ENCODE measurements around the gene LDB2.

LDB2 gene

DNA sequence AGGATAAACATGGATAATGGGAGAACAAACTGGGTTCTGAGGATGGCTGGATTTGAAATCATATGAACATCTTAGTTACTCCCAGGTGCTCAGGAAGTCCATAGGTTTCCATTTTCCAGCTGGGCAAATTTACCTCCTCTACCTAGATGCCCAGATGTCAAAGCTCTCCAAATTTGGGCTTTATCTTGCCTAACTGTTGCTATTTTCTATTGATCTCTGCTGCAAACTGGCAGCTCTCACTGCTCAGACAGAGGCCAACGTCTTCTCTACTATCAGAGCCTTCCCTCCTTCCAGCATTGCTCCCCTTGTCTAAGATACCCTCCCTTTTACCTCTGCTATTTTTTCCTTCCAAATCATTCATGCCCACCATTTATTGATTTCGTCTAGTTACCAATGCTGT is 62.1 kb downstream of the LDB2 start:
- H3K9ac ChIP-seq (ENCODE audit: low read length) = no peak overlapping the region
- H3K4me1 ChIP-seq (ENCODE audit: control insufficient read depth, insufficient read depth, low read length) = peaks cover 7% of the 10 kb centered on the region
- H3K36me3 ChIP-seq (ENCODE audit: control insufficient read depth, insufficient read depth, low read length, severe bottlenecking) = no peaks in the 10 kb centered on the region
- no peak overlapping the region for H3K4me3 ChIP-seq (ENCODE audit: low read length)
- no peaks in the 10 kb centered on the region for H3K27me3 ChIP-seq (replicated peaks; ENCODE audit: control insufficient read depth, insufficient read depth, low read length)
- DNase-seq (ENCODE audit: low read depth) = no peak
- H3K9me3 ChIP-seq (ENCODE audit: control insufficient read depth, low read length) = no peaks in the 10 kb centered on the region

DNA sequence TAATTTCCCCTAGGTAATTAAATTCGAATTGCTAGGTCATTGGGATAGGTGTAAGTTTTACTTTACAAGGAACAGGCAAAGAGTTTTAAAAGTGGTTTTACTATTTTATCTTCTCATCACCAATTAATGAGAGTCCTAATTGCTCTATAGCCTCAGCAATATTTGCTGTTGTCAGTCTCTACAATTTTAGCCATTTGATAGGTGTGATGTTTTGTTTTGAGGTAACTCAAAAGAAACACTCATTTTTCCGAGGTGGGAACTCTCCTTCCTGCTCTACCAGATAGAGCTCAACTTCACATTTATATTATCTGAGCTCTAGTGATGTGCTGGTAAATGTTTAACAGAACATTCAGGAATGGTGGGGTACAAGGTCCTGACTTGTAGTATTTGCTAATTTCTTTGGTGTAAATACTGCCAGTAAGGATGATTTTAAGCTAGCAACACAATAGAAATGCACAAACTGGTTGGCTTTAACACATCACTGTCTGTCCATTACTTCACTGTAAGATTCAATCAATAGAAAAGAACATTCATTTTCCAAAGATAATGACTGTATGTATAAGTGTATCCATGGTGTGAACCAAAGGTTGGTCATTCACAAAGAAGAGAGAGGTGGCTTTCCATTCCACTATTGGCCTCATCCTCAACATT is 62.7 kb downstream of the LDB2 start:
- Histone ChIP-seq H3K9ac (ENCODE audit: low read length) (no peak overlapping the region), H3K9me3 (ENCODE audit: control insufficient read depth, low read length) (no peaks in the 10 kb centered on the region), H3K27me3 (replicated peaks; ENCODE audit: control insufficient read depth, insufficient read depth, low read length) (no peaks in the 10 kb centered on the region), H3K36me3 (ENCODE audit: control insufficient read depth, insufficient read depth, low read length, severe bottlenecking) (no peaks in the 10 kb centered on the region), H3K4me3 (ENCODE audit: low read length) (no peak overlapping the region), H3K4me1 (ENCODE audit: control insufficient read depth, insufficient read depth, low read length) (peaks cover 7% of the 10 kb centered on the region)
- DNase-seq (ENCODE audit: low read depth) = no peak

DNA sequence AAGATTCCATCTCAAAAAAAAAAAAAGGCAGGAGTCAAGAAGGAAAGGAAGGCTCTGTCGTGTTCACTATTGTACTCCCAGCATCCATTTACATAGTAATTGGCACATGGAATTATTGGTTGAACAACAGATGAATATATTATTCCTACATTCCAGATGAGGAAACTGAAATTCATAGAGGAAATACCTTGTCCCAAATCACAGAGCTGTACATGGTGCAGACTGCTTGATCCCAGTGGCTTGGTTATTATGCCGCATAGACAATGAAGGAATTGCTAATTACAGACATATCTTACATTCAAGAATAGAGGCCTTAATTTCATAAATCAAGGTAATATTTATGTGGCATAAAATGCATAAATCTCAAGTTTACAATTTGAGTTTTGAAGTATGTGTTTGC is 63.6 kb downstream of the LDB2 start:
- Histone ChIP-seq H3K9me3 (ENCODE audit: control insufficient read depth, low read length) (no peaks in the 10 kb centered on the region), H3K4me3 (ENCODE audit: low read length) (no peak overlapping the region), H3K4me1 (ENCODE audit: control insufficient read depth, insufficient read depth, low read length) (peaks cover 7% of the 10 kb centered on the region), H3K36me3 (ENCODE audit: control insufficient read depth, insufficient read depth, low read length, severe bottlenecking) (no peaks in the 10 kb centered on the region), H3K27me3 (replicated peaks; ENCODE audit: control insufficient read depth, insufficient read depth, low read length) (no peaks in the 10 kb centered on the region), H3K9ac (ENCODE audit: low read length) (no peak overlapping the region)
- DNase-seq (ENCODE audit: low read depth) = no peak

DNA sequence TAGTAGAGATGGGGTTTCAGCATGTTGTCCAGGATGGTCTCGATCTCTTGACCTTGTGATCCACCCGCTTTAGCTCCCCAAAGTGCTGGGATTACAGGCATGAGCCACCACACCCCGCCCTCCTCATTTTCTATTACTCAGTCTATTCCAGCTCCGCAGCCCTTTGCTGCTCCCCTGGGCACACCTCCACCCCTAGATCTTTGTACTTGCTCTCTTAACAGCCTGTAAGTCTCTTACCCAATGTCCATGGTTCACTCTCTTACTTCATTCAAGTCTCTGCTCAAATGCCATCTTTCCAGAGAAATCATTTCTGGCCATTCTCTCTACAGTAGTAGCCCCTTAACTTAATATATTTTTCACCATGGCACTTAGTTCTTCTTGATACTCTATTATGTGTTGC is 64.7 kb downstream of the LDB2 start:
- Histone ChIP-seq H3K27me3 (replicated peaks; ENCODE audit: control insufficient read depth, insufficient read depth, low read length) (no peaks in the 10 kb centered on the region), H3K36me3 (ENCODE audit: control insufficient read depth, insufficient read depth, low read length, severe bottlenecking) (no peaks in the 10 kb centered on the region), H3K4me3 (ENCODE audit: low read length) (no peak overlapping the region), H3K9ac (ENCODE audit: low read length) (no peak overlapping the region), H3K4me1 (ENCODE audit: control insufficient read depth, insufficient read depth, low read length) (peaks cover 7% of the 10 kb centered on the region), H3K9me3 (ENCODE audit: control insufficient read depth, low read length) (no peaks in the 10 kb centered on the region)
- no peak for DNase-seq (ENCODE audit: low read depth)

DNA sequence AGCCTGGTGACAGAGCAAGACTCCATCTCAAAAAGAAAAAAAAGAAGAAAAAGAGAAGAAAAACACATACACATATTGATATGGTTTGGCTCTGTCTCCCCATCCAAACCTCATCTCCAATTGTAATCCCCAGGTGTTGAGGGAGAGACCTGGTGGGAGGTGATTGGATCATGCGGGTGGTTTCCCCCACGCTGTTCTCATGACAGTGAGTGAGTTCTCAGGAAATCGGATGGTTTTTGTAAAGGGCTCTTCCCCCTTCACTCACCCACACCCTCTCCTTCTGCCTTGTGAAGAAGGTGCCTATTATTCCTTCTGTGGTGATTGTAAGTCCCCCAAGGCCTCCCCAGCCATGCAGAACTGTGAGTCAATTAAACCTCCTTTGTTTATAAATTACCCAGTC is 68.4 kb downstream of the LDB2 start:
- no peak overlapping the region for H3K4me3 ChIP-seq (ENCODE audit: low read length)
- DNase-seq (ENCODE audit: low read depth) = no peak
- H3K9ac ChIP-seq (ENCODE audit: low read length) = no peak overlapping the region
- H3K36me3 ChIP-seq (ENCODE audit: control insufficient read depth, insufficient read depth, low read length, severe bottlenecking) = no peaks in the 10 kb centered on the region
- no peaks in the 10 kb centered on the region for H3K27me3 ChIP-seq (replicated peaks; ENCODE audit: control insufficient read depth, insufficient read depth, low read length)
- H3K9me3 ChIP-seq (ENCODE audit: control insufficient read depth, low read length) = no peaks in the 10 kb centered on the region
- H3K4me1 ChIP-seq (ENCODE audit: control insufficient read depth, insufficient read depth, low read length) = peaks cover 3% of the 10 kb centered on the region

DNA sequence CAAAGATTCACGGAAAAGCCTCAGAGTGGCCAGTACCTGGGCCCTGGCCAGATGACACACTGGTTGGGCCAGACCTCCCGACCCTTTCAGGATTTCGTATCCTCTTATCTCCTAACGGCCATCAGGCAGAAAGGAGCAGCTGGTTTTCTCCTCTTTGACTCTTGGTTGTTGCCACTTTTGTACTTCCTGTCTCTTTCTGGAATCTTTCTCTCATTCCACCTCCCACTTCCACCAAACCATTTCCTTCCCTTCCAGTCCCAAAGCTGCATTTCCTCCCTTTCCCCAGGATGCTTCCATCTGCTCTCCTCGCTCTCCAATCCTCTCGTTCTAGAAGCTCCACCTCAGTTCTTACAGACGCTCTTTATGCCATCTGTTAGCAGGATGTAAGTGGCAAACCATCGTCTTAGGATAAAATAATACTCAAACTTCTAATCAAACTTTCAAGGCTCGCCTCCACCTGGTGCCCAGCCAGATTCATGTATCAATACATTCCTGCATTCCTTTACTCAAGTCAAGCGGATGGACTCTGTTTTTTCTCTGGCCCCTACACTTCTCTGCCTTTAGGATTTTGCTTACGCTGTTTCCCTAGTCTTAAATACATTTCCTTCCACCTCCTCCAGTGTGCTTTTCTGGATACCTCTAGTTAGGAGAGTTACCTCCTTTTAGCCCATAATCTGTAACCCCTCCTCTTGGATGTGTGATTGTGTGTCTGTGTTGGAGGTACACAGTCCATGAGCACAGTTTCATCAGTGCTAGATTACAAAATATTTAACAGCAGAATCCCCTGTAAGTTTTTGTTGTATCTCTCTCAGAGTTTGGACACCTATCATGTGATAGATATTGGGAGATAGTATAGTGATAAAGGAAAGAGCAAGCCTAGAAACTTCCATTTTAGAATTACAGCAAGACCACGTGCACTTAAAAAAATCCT is 70.4 kb downstream of the LDB2 start:
- DNase-seq (ENCODE audit: low read depth) = no peak

DNA sequence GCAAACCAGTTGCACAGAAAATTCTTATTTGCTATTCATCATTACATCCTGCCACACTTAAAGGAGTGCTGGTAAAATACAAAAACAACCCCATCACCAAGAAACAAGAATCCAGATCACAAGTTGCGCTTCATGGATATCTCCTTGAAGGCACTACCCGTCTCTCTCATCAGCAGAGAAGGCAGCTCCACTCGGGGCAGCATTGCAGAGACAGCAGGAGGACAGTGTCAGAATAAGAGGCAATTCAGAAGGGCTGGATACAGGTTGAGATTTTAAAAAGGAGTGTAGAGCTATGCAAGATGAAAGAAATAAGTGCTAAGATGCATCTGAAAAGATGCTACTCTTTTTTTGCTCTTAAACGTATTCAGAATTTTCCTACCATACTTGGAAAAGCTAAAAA is 71.4 kb downstream of the LDB2 start:
- no peaks in the 10 kb centered on the region for H3K4me1 ChIP-seq (ENCODE audit: control insufficient read depth, insufficient read depth, low read length)
- no peak overlapping the region for H3K9ac ChIP-seq (ENCODE audit: low read length)
- no peaks in the 10 kb centered on the region for H3K36me3 ChIP-seq (ENCODE audit: control insufficient read depth, insufficient read depth, low read length, severe bottlenecking)
- no peak for DNase-seq (ENCODE audit: low read depth)
- no peaks in the 10 kb centered on the region for H3K27me3 ChIP-seq (replicated peaks; ENCODE audit: control insufficient read depth, insufficient read depth, low read length)
- no peak overlapping the region for H3K4me3 ChIP-seq (ENCODE audit: low read length)
- H3K9me3 ChIP-seq (ENCODE audit: control insufficient read depth, low read length) = no peaks in the 10 kb centered on the region

More for the DNA sequence above, 70.4 kb downstream of the LDB2 start:
- no peaks in the 10 kb centered on the region for H3K4me1 ChIP-seq (ENCODE audit: control insufficient read depth, insufficient read depth, low read length)
- no peaks in the 10 kb centered on the region for H3K9me3 ChIP-seq (ENCODE audit: control insufficient read depth, low read length)
- no peak overlapping the region for H3K9ac ChIP-seq (ENCODE audit: low read length)
- no peaks in the 10 kb centered on the region for H3K27me3 ChIP-seq (replicated peaks; ENCODE audit: control insufficient read depth, insufficient read depth, low read length)
- H3K36me3 ChIP-seq (ENCODE audit: control insufficient read depth, insufficient read depth, low read length, severe bottlenecking) = no peaks in the 10 kb centered on the region
- no peak overlapping the region for H3K4me3 ChIP-seq (ENCODE audit: low read length)

DNA sequence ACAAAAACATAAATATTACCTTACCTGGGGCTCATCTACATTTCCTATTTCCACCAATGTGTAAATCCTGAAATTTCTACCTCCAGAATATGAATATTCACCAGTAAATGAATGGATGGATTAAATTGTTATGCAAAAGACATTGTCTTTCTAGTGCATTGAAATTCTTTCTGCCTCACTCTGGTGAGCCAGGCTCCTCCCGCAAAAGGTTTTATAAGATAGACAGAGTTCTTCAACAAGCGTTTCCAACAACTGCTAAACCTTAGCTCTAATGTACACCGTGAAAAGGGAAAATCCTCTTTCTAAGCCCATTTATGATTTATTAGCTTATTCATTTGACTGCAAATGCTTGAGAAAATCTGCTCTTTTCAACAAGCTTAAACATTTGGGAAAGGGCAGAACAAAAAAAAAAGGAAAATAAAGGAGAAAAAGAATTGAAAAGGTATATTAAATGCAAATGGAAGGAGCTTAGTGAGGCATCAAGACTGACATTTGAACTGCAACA is 72.0 kb downstream of the LDB2 start:
- H3K9ac ChIP-seq (ENCODE audit: low read length) = no peak overlapping the region
- H3K9me3 ChIP-seq (ENCODE audit: control insufficient read depth, low read length) = no peaks in the 10 kb centered on the region
- DNase-seq (ENCODE audit: low read depth) = no peak
- H3K36me3 ChIP-seq (ENCODE audit: control insufficient read depth, insufficient read depth, low read length, severe bottlenecking) = no peaks in the 10 kb centered on the region
- H3K4me1 ChIP-seq (ENCODE audit: control insufficient read depth, insufficient read depth, low read length) = no peaks in the 10 kb centered on the region
- no peak overlapping the region for H3K4me3 ChIP-seq (ENCODE audit: low read length)
- H3K27me3 ChIP-seq (replicated peaks; ENCODE audit: control insufficient read depth, insufficient read depth, low read length) = no peaks in the 10 kb centered on the region

DNA sequence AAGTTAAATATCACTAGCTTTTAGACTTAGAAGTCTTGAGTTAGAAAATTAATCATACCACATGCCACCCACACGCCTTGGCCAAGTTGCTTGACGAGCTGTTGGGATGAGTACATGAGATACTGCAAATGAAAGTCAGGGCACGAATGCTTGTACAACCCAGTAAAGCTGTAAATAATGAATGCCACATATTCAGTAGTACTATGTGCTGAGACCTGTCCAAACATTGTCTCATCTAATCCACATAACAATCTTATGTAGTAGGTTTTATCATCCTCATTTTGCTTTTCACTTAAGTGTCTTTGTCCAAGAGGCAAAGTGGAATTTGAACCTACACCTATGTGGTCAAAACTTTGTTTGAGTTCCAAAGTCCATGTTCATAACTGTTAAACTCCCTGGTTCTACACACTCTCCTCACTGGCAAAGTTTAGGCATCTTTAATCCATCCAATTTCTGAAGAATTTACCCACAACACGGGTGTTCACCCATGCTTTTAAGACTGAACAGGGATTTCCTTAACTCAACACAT is 74.1 kb downstream of the LDB2 start:
- Histone ChIP-seq H3K9ac (ENCODE audit: low read length) (no peak overlapping the region), H3K4me3 (ENCODE audit: low read length) (no peak overlapping the region), H3K27me3 (replicated peaks; ENCODE audit: control insufficient read depth, insufficient read depth, low read length) (no peaks in the 10 kb centered on the region), H3K9me3 (ENCODE audit: control insufficient read depth, low read length) (no peaks in the 10 kb centered on the region), H3K36me3 (ENCODE audit: control insufficient read depth, insufficient read depth, low read length, severe bottlenecking) (no peaks in the 10 kb centered on the region), H3K4me1 (ENCODE audit: control insufficient read depth, insufficient read depth, low read length) (no peaks in the 10 kb centered on the region)
- DNase-seq (ENCODE audit: low read depth) = no peak

DNA sequence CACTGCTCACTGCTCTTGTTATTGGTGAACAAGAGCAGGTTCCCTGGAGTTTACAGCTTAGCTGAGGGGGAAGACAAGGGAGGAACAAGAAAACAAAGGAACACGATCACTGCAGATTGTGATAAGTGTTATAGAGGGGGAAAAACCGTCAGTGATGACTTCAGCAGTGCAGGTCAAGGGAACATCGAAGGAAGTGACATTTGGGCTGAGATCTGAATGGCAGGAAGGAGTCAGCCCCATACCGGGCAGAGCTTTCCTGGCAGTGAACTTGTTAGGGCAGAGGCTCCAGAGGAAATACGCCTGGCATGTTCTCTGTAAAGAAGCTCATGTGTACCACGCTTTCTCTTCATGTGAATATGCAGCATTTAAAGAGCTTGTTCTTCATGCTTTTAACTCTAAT is 78.1 kb downstream of the LDB2 start:
- no peaks in the 10 kb centered on the region for H3K27me3 ChIP-seq (replicated peaks; ENCODE audit: control insufficient read depth, insufficient read depth, low read length)
- peaks cover 13% of the 10 kb centered on the region for H3K4me1 ChIP-seq (ENCODE audit: control insufficient read depth, insufficient read depth, low read length)
- H3K9ac ChIP-seq (ENCODE audit: low read length) = no peak overlapping the region
- no peaks in the 10 kb centered on the region for H3K36me3 ChIP-seq (ENCODE audit: control insufficient read depth, insufficient read depth, low read length, severe bottlenecking)
- no peak overlapping the region for H3K4me3 ChIP-seq (ENCODE audit: low read length)
- DNase-seq (ENCODE audit: low read depth) = no peak
- no peaks in the 10 kb centered on the region for H3K9me3 ChIP-seq (ENCODE audit: control insufficient read depth, low read length)

DNA sequence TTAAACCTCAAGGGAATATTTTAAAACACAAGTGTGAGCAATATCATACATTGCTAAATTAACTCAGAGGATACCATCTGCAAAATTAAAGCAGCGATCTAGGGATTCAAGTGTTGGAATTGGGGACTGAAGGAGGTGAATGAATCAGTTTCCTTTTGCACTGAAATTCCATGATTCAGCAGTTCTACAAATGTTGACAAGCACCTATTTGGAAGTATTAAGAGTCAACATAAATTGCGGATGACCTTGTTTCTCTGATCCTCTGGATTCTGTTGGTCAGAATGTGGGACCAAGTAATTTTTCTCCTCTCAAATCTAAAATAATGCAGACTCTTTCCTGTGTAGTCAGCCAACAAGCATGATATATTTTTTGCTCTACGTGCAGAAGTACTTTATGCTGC is 78.8 kb downstream of the LDB2 start:
- H3K27me3 ChIP-seq (replicated peaks; ENCODE audit: control insufficient read depth, insufficient read depth, low read length) = no peaks in the 10 kb centered on the region
- H3K9me3 ChIP-seq (ENCODE audit: control insufficient read depth, low read length) = no peaks in the 10 kb centered on the region
- H3K4me3 ChIP-seq (ENCODE audit: low read length) = no peak overlapping the region
- H3K4me1 ChIP-seq (ENCODE audit: control insufficient read depth, insufficient read depth, low read length) = peaks cover 13% of the 10 kb centered on the region
- H3K9ac ChIP-seq (ENCODE audit: low read length) = no peak overlapping the region
- no peak for DNase-seq (ENCODE audit: low read depth)
- H3K36me3 ChIP-seq (ENCODE audit: control insufficient read depth, insufficient read depth, low read length, severe bottlenecking) = no peaks in the 10 kb centered on the region

Measured in adipocyte (in vitro differentiated cells).